DOHH2 (cell line): ENCODE results near the gene PRMT6.

ENCODE experiments used
- H3F3A ChIP-seq: fragments of 200-600 bp; sonication (generic), shearing (Covaris generic); 2 replicates; pipeline ENCODE4 v1.6.0; 2016; ENCODE audit warnings: antibody characterized with exemption, mild to moderate bottlenecking; ENCODE audit not compliant: control insufficient read depth, insufficient read depth
- H3K27ac ChIP-seq: fragments of 200-600 bp; sonication (generic); 2 replicates; pipeline ENCODE4 v1.5.1; 2014; ENCODE audit warnings: low read depth, mild to moderate bottlenecking, low read length, moderate library complexity
- H3K27me3 ChIP-seq: fragments of 200-600 bp; sonication (generic); 2 replicates; pipeline ENCODE4 v1.6.1; 2014; ENCODE audit warnings: mild to moderate bottlenecking, low read length, mixed read lengths; ENCODE audit not compliant: control insufficient read depth
- H3K36me3 ChIP-seq: fragments of 200-600 bp; sonication (generic); 2 replicates; pipeline ENCODE4 v1.6.1; 2014; ENCODE audit warnings: mild to moderate bottlenecking, low read length, moderate library complexity, mixed read lengths; ENCODE audit not compliant: control insufficient read depth
- H3K4me1 ChIP-seq: fragments of 200-600 bp; sonication (generic); 2 replicates; pipeline ENCODE4 v1.6.1; 2014; ENCODE audit warnings: mild to moderate bottlenecking, low read length, mixed read lengths; ENCODE audit not compliant: control insufficient read depth
- H3K4me2 ChIP-seq: fragments of 200-600 bp; sonication (generic); 2 replicates; pipeline ENCODE4 v1.6.0; 2014; ENCODE audit warnings: mild to moderate bottlenecking, low read length, moderate library complexity
- H3K4me3 ChIP-seq: fragments of 200-600 bp; sonication (generic); 2 replicates; pipeline ENCODE4 v1.5.1; 2014; ENCODE audit warnings: mild to moderate bottlenecking, low read length, mixed read lengths
- H3K79me2 ChIP-seq: fragments of 200-600 bp; sonication (generic); 2 replicates; pipeline ENCODE4 v1.6.1; 2014; ENCODE audit warnings: mild to moderate bottlenecking, low read length, mixed read lengths; ENCODE audit not compliant: control insufficient read depth
- H3K9me2 ChIP-seq: fragments of 200-600 bp; sonication (generic); replicated peaks from 2 replicates; pipeline ENCODE4 v1.6.1; 2014; ENCODE audit warnings: mild to moderate bottlenecking, low read length, mixed read lengths; ENCODE audit not compliant: control insufficient read depth
- H3K9me3 ChIP-seq: fragments of 200-600 bp; sonication (generic); 2 replicates; pipeline ENCODE4 v1.6.1; 2014; ENCODE audit warnings: antibody characterized with exemption, low read length, mixed read lengths; ENCODE audit not compliant: control insufficient read depth, insufficient read depth
- H4K20me1 ChIP-seq: fragments of 200-600 bp; sonication (generic); 2 replicates; pipeline ENCODE4 v1.6.0; 2014; ENCODE audit warnings: low read depth, mild to moderate bottlenecking, antibody characterized with exemption, low read length, moderate library complexity; ENCODE audit not compliant: control insufficient read depth, insufficient read depth
- CTCF ChIP-seq: fragments of 200-600 bp; sonication (generic); IDR thresholded peaks from one replicate; pipeline ENCODE4 v1.5.1; 2014; ENCODE audit warnings: antibody characterized with exemption, mild to moderate bottlenecking, low read depth, low read length; ENCODE audit not compliant: poor library complexity, severe bottlenecking
- EZH2phosphoT487 ChIP-seq: fragments of 200-600 bp; sonication (generic); IDR thresholded peaks from 2 replicates; pipeline ENCODE4 v1.6.1; 2017; ENCODE audit warnings: borderline replicate concordance, mild to moderate bottlenecking, antibody characterized with exemption, low read length, moderate library complexity, mixed read lengths

The PRMT6 gene

GRCh38 chr1:107096690-107097089 lies 40.2 kb downstream of the PRMT6 start:
- H3K27me3 ChIP-seq, result no peaks in the 10 kb centered on the region
- no peak overlapping the region for H3K4me2 ChIP-seq
- H3F3A ChIP-seq, result no peaks in the 10 kb centered on the region
- no peaks in the 10 kb centered on the region for H3K9me2 ChIP-seq
- H3K79me2 ChIP-seq, result no peaks in the 10 kb centered on the region
- no peaks in the 10 kb centered on the region for H4K20me1 ChIP-seq
- no peak overlapping the region for H3K27ac ChIP-seq
- no peaks in the 10 kb centered on the region for H3K9me3 ChIP-seq
- no peak for TF ChIP-seq CTCF
- TF ChIP-seq EZH2phosphoT487, result no peak
- no peaks in the 10 kb centered on the region for H3K4me1 ChIP-seq
- no peak overlapping the region for H3K4me3 ChIP-seq
- H3K36me3 ChIP-seq, result no peaks in the 10 kb centered on the region

GRCh38 chr1:107098961-107099360 lies 42.5 kb downstream of the PRMT6 start:
- Histone ChIP-seq H3K4me2 (no peak overlapping the region), H3K79me2 (no peaks in the 10 kb centered on the region), H3K4me3 (no peak overlapping the region), H3K27ac (no peak overlapping the region), H3K27me3 (no peaks in the 10 kb centered on the region), H4K20me1 (no peaks in the 10 kb centered on the region), H3F3A (no peaks in the 10 kb centered on the region), H3K9me3 (no peaks in the 10 kb centered on the region), H3K36me3 (no peaks in the 10 kb centered on the region), H3K4me1 (no peaks in the 10 kb centered on the region), H3K9me2 (no peaks in the 10 kb centered on the region)
- TF ChIP-seq CTCF (no peak), EZH2phosphoT487 (no peak)

- TF ChIP-seq CTCF, result no peak
- no peak for TF ChIP-seq EZH2phosphoT487
- Histone ChIP-seq H3F3A (no peaks in the 10 kb centered on the region), H3K4me3 (no peak overlapping the region), H3K27me3 (no peaks in the 10 kb centered on the region), H3K27ac (no peak overlapping the region), H3K36me3 (no peaks in the 10 kb centered on the region), H4K20me1 (no peaks in the 10 kb centered on the region), H3K4me1 (no peaks in the 10 kb centered on the region), H3K79me2 (no peaks in the 10 kb centered on the region), H3K9me2 (no peaks in the 10 kb centered on the region), H3K4me2 (no peak overlapping the region), H3K9me3 (no peaks in the 10 kb centered on the region)
Measured at GRCh38 chr1:107100331-107100984, 44.0 kb downstream of the PRMT6 start.
